ENCODE measurements around the gene ADAP1.

The ADAP1 gene

GRCh38 chr7:959271-959670 lies 4.8 kb upstream of the ADAP1 start:
- no peak for TF ChIP-seq CTCF (IDR thresholded peaks at IDR 0.05; ENCODE audit: insufficient read depth, low read depth, low read length, missing control alignments)
- no peak for DNase-seq (ENCODE audit: low read depth)
- H3K4me3 ChIP-seq (ENCODE audit: low read depth, low read length) = no peak overlapping the region

GRCh38 chr7:958221-959200 lies 4.0 kb upstream of the ADAP1 start:
- H3K4me3 ChIP-seq (ENCODE audit: low read depth, low read length) = no peak overlapping the region
- no peak for TF ChIP-seq CTCF (IDR thresholded peaks at IDR 0.05; ENCODE audit: insufficient read depth, low read depth, low read length, missing control alignments)
- no peak for DNase-seq (ENCODE audit: low read depth)

GRCh38 chr7:957418-958220 lies 3.1 kb upstream of the ADAP1 start:
- no peak for TF ChIP-seq CTCF (IDR thresholded peaks at IDR 0.05; ENCODE audit: insufficient read depth, low read depth, low read length, missing control alignments)
- DNase-seq (ENCODE audit: low read depth) = no peak
- H3K4me3 ChIP-seq (ENCODE audit: low read depth, low read length) = no peak overlapping the region

GRCh38 chr7:956031-956430 lies 1.6 kb upstream of the ADAP1 start:
- no peak for TF ChIP-seq CTCF (IDR thresholded peaks at IDR 0.05; ENCODE audit: insufficient read depth, low read depth, low read length, missing control alignments)
- no peak overlapping the region for H3K4me3 ChIP-seq (ENCODE audit: low read depth, low read length)
- no peak for DNase-seq (ENCODE audit: low read depth)

- peak overlapping the region; percentile 62 for H3K4me3 ChIP-seq (ENCODE audit: low read depth, low read length)
- peak; percentile 48 for DNase-seq (ENCODE audit: low read depth)
- TF ChIP-seq CTCF (IDR thresholded peaks at IDR 0.05; ENCODE audit: insufficient read depth, low read depth, low read length, missing control alignments) = no peak
These were observed 743 bp downstream of the ADAP1 start for GRCh38 chr7:953547-954327.

Measured in GM12865 (cell line).